ENCODE results near the gene ZFP91.

The ZFP91 gene

GRCh38 chr11:58578635-58579191 is at the start of gene ZFP91:
TSS of gene ZFP91 (plus strand) at chr11:58579063. CDS start at chr11:58579282, 219 bp downstream.
- DNase-seq, result peak; percentile 95 to 96

GRCh38 chr11:58530236-58530635 is 48.6 kb upstream of the ZFP91 start:
- no peak for DNase-seq

GRCh38 chr11:58531865-58532341 is 47.0 kb upstream of the ZFP91 start:
- DNase-seq, result no peak

GRCh38 chr11:58546841-58547240 is 32.0 kb upstream of the ZFP91 start:
- DNase-seq, result no peak

- DNase-seq, result no peak
Observed at GRCh38 chr11:58549644-58550043, 29.2 kb upstream of the ZFP91 start.

- no peak for DNase-seq
Observed at GRCh38 chr11:58560842-58561241, 18.0 kb upstream of the ZFP91 start.

- DNase-seq, result no peak
Observed at GRCh38 chr11:58561394-58562098, 17.3 kb upstream of the ZFP91 start.

- DNase-seq, result no peak
Observed at GRCh38 chr11:58562375-58562800, 16.5 kb upstream of the ZFP91 start.

- no peak for DNase-seq
Observed at GRCh38 chr11:58564231-58564630, 14.6 kb upstream of the ZFP91 start.

- DNase-seq, result peak; percentile 78 to 81
Observed at GRCh38 chr11:58567889-58568512, 10.9 kb upstream of the ZFP91 start.

- DNase-seq, result peak; percentile 20 to 29
Observed at GRCh38 chr11:58572906-58573305, 6.0 kb upstream of the ZFP91 start.

- peak; percentile 75 to 82 for DNase-seq
Observed at GRCh38 chr11:58573451-58574104, 5.3 kb upstream of the ZFP91 start.

- DNase-seq, result no peak
Observed at GRCh38 chr11:58574881-58575280, 4.0 kb upstream of the ZFP91 start.

GRCh38 chr11:58575377-58576020 is 3.4 kb upstream of the ZFP91 start, which contains the start of gene LPXN:
TSS of gene LPXN (minus strand) at chr11:58575856. CDS start at chr11:58575772, 84 bp downstream.
- peak; percentile 42 to 59 for DNase-seq

GRCh38 chr11:58576887-58577471 is 1.9 kb upstream of the ZFP91 start:
- DNase-seq, result no peak

- DNase-seq, result peak; percentile 73 to 81
Observed at GRCh38 chr11:58577555-58578135, 1.2 kb upstream of the ZFP91 start.

GRCh38 chr11:58578136-58578634 is 678 bp upstream of the ZFP91 start:
- DNase-seq, result peak; percentile 89 to 92

- DNase-seq, result peak; percentile 90 to 91
Observed at GRCh38 chr11:58579192-58580129, 598 bp downstream of the ZFP91 start.

- no peak for DNase-seq
Observed at GRCh38 chr11:58580311-58580710, 1.4 kb downstream of the ZFP91 start.

GRCh38 chr11:58582437-58582836 is 3.6 kb downstream of the ZFP91 start:
- DNase-seq, result no peak

- DNase-seq, result no peak
Observed at GRCh38 chr11:58586998-58587397, 8.1 kb downstream of the ZFP91 start.
